Right renal cortex interstitium (tissue), 3 donors: ENCODE results near the gene SRRM3. TPM values are rescaled to one million over a fixed set of nuclear protein-coding genes. Genes with fewer than 3 reads are reported as not detected.
"Not testable (repeated sequence)": the region's sequence is repeated elsewhere in the genome, so short reads cannot be mapped to it uniquely, and the experiment has no call there.

Source experiments
- DNase-seq, 3 donors: peaks; one replicate each; pipeline ENCODE4 v3.0.0-alpha.2; 2013; ENCODE audit warnings: low read depth in 3 of 3, low spot score in 2 of 3
- polyA plus RNA-seq, 3 donors: library from polyadenylated mRNA; unstranded; fragments of 120-200 nt; gene quantifications; one replicate each; pipeline ENCODE4 v1.2.1, GENCODE V29; 2013; ENCODE audit not compliant: insufficient read length in 3 of 3

Gene SRRM3
- polyA plus RNA-seq, 3 donors: 0.86 to 2.3 (median 1.1) TPM

GRCh38 chr7:76261329-76261728 lies 59.6 kb downstream of the SRRM3 start:
- no peak for DNase-seq

GRCh38 chr7:76261931-76262330 lies 60.2 kb downstream of the SRRM3 start:
- DNase-seq: no peak

- no peak for DNase-seq
Measured at GRCh38 chr7:76262683-76263402, 61.1 kb downstream of the SRRM3 start.

- DNase-seq: no peak
Measured at GRCh38 chr7:76265299-76265698, 63.6 kb downstream of the SRRM3 start.

GRCh38 chr7:76267107-76267893 lies 65.6 kb downstream of the SRRM3 start:
- no peak for DNase-seq

GRCh38 chr7:76267894-76268183 lies 66.1 kb downstream of the SRRM3 start:
- no peak for DNase-seq

- no peak for DNase-seq
Measured at GRCh38 chr7:76268376-76268775, 66.7 kb downstream of the SRRM3 start.

- DNase-seq: no peak
Measured at GRCh38 chr7:76269895-76270294, 68.2 kb downstream of the SRRM3 start.

GRCh38 chr7:76271384-76271783 lies 69.7 kb downstream of the SRRM3 start:
- DNase-seq: not testable (repeated sequence)

- DNase-seq: no peak
Measured at GRCh38 chr7:76272142-76272541, 70.4 kb downstream of the SRRM3 start.

GRCh38 chr7:76272851-76273497 lies 71.3 kb downstream of the SRRM3 start:
- DNase-seq: no peak

GRCh38 chr7:76273503-76273902 lies 71.8 kb downstream of the SRRM3 start:
- no peak for DNase-seq

GRCh38 chr7:76278540-76278939 lies 76.8 kb downstream of the SRRM3 start:
- DNase-seq: no peak

GRCh38 chr7:76280408-76280807 lies 78.7 kb downstream of the SRRM3 start:
- DNase-seq: no peak

- DNase-seq: no peak
Measured at GRCh38 chr7:76281006-76281705, 79.5 kb downstream of the SRRM3 start.

- no peak for DNase-seq
Measured at GRCh38 chr7:76281706-76282343, 80.1 kb downstream of the SRRM3 start.

GRCh38 chr7:76282344-76283253 lies 80.9 kb downstream of the SRRM3 start:
- no peak for DNase-seq

GRCh38 chr7:76283254-76284159 lies 81.8 kb downstream of the SRRM3 start:
- DNase-seq: no peak
